ENCODE data around the gene AHRR.
"Not testable (repeated sequence)": the region's sequence is repeated elsewhere in the genome, so short reads cannot be mapped to it uniquely, and the experiment has no call there.

The AHRR gene

DNA sequence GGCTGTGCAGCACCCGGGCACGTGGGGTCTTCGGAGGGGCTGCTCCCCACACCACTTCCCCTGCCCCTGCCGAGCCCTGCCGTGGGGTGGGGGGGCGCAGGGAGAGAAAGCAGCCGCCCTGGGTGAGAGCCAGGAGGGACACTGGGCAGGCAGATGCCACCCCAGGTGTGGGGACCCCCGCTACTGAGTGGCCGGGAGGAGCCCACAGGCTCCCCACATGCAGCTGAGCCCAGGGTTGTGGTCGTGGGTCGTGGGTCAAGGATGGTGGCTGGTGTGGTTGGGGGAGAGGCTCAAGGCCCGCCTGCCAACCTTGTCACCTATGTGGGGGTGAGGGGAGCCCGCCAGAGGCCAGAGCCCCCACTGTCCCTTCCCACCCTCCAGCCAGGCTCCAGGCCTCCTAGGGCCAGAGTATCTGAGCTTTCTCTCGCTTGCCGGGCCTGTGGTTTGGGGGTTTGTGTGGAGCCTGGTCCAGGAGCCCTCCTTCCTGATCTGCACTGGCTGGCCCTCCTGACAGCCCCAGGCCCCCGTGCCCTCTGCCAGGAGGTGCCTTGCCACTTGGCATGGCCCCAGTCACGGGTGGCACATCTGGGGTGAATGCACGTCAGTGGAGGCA is 157.0 kb downstream of the AHRR start:
- no peak for DNase-seq

DNA sequence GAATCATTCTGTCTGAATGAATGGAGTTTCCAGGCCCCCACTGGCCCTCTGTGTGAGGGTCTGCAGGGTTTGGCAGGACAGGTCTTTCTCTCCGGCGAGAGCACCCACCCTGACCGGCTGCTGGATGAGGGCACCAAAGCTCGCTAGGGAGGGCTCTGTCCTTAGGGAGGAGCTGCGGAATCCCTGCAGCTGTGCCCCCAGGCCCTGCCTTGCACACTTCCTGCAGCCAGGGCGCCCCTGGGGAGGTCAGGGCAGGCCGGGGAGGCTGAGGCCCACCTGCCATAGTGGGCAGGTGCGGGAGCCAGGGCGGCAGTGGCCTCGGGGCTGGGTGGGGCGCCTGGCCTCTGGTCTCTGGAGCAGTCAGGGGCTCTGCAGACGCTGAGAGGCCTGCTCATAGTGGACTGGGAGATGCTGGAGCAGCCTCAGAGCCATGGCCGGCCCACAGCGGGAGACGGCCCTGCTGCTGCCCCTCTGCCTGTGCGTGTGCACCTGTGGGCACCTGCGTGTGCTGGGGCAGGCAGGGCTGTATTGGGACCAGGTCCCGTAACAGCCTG is 157.5 kb downstream of the AHRR start:
- no peak for DNase-seq

DNA sequence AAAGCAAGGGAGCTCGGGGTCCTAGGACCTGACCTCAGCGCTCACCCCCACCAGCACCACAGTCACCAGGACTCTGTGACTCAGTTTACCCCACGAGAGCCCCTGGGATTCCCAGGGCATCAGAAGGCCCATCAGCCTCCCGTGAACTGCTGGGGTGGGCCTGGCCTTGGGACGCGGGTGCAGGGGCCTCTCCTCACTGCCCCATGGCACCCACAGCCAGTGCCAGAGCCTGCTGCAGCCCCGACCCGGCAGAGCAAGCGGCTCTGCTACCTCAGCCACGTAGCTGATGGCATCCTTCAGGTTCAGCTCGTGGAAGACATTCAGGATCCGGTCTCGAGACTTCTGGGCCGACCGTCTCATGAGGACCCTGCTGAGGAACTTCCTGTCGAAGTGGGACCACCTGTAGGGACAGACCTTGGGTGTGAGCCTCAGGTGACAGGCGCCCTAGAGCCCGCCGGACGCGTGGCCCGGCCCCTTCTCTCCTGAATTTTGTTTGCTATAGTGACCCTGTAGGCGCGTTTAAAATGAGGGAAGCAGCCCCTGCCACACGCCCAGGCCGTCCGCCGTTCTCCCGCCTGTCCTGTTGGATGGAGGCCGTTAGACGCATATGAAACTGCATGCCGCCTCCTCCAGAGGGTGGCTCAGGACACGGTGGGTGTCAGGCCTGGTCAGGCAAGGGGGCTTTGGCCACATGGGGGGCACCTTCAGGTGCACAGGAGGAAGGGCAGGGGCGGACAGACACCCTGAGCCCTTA is 158.2 kb downstream of the AHRR start:
- no peak for DNase-seq

DNA sequence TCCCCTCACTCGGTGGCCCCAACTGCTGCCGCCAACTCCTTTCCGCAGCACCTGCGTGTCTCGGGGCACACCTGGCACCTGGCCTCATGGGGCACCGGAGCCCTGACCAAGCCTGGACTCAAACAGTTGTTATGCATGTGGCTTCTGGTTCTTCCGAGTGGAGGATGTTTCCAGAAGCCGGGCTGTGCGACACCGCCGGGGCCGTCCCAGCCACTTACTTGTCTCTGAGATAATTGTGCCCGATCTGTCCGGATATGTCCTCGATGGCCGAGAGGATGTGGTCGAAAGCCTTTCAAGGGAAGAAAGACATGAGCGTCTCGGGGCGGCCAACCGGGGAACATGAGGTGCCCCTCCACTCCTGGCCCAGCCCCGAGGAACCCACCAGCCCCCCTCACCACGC is 159.8 kb downstream of the AHRR start:
- no peak for DNase-seq

DNA sequence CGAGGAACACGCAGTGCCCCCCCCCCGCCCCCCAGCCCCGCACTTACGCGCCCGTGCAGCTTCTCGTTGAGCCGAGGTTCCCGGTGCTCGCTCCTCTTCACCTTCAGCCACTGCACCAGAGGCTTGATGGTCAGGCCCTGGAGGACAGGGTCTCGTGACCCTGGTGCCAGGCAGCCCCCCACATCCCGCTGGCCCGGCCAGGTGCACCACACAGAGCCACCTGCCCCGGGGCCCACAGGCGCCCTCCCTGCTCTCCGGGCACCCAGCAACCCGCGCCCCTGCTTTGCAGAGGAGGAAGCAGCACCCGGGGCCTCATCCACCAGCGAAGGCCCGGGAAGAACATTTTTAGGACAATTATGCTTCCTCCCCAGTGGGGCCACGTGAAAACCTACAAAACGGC is 160.5 kb downstream of the AHRR start:
- no peak for DNase-seq

DNA sequence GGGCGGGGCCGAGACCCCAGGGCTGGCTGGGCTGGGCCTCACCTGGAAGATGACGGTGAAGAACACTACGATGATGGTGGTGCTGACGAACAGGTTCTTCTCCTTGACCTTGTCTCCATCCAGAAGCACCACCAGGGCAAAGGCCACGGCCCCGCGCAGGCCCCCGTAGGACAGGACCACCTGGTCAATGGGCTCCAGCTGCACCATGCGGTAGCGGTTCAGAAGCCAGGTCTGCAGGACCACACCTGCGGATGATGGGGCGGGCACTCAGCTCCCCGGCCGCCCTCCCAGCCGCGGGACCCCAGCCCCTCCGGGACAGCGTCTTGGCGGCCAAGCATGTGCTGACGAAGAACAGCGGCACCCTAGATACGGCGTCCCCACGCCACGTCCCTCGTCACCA is 161.0 kb downstream of the AHRR start:
- no peak for DNase-seq

DNA sequence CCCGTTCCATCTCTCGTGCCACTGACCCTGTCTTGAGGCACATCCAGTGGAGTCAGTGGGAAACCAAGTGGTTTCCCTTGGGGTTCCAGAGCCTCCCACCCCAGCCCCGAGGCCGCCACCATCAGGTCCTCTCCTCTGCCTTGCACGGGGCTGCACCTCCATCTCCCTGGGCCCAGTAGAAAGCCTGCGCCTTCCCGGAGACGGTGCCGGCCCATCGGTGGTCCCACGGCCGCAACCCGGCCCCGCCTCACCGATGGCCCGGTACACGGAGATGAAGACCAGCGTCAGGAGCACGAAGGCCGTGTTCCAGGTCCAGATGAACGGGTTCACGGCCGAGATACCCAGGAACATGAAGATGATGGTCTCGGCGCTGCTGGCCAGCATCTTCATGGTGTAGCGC is 161.5 kb downstream of the AHRR start:
- DNase-seq = no peak

DNA sequence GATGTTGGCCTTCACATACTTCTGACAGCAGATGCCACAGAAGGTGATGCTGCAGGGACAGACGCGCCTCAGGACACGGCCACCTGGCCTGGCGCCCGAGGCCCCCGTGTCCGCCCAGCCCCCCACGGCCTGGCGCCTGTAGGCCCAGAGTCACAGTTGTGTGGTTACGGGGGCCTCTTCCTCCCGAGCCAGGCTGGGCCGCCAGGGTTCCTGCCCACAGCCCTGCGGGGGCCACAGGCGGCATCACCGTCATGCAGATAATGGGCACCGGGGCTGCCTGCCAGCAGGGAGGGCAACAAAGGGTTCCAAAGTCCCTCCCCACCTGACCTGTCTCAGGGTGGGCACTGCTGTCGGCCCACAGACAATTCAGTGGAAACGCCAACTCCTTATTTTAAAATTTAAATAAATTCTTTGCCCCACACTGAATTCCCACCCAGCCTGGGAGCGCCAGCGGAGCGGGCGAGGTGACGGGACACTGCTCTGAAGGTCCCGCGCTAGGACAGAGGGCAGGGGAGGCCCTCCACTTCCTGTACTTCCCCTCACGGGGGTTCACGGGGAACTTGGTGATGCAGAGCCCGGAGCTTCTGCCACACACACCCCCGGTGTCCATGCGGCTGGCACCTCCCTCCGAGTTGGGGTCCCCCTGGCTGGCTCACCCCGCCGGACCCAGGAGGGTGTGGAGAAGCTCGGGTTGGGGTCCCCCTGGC is 162.1 kb downstream of the AHRR start:
- DNase-seq = no peak

DNA sequence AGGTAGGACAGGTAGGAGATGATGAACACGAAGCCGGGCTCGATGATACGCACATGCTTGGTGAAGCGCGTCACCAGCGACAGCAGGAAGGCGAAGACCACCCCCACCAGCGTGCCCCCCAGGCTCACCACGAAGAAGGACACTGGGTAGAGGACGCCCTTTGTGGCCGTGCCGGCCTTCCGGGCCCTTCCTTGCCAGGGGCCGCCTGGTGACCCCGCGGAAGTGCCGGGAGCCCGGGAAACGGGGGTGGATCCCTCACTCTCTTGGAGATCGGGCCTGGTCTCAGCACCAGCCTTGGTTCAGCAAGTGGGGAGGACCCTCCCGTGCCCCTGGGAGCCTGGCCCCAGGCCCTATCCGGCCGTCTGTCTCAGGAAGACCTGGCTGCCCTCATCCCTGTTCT is 163.0 kb downstream of the AHRR start:
- no peak for DNase-seq

DNA sequence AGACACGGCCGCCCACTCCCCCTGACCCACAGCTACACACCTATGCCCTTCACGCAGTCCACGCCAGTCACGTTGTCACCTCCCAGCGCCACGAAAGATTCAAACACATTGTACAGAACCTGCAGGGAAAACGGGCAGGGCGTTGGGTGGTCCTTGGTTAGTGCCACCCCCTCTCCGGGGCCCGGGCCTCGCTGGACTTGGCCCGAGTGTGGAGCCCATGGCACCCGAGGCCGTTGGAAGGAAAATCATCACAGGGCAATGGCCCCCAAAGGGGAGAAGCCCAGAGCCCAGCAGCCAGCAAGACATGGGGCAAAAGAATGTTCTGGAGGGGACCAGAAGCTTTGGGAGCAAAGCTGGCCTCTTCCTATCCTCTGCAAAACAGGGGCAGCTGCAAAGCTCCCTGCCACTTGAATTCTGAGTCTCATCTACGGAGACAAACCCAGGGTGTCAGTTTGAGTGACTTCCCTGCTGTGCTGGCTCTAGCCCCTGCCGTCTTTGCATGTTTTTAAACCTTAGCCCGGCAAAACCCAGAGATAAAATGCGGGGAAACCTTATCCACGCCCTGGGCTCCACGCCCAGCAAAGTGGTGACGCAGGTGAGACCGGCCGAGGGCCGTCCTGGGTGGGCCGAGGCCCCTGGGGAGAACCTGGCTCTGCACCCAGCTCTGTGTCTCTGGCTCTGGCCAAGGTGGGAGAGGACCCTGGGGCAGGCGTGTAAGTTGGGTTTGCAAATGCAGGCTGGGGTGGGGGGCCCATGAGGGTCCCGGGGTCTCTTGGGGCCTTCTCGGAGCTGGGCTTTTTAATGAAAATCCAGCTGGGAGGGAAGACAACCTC is 163.8 kb downstream of the AHRR start:
- DNase-seq = no peak

DNA sequence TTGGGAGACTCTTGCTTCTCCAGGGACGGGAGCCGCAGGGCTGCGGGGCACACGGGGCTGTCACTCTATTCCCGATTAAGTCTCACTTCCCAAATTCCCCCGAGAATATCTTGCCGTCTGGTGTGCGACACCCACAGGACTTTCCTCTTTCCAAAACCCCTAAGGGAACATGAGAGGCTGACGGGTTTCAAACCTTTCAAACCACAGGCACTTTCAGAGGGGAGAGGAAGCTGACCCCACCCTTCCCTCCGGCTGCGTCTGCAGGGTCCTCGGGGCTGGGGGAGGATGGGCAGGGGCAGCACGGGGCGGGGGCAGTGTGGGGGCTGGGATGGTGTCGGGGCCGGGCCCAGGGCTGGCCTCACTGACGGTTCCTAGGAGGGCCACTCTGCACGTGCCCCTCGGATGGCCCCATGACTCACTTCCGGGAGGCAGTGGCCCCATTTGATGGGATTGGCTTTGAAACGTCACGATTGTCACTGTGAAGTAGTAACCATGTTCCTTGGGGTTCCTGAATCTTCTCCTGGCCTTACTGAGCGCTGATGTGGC is 164.5 kb downstream of the AHRR start:
- no peak for DNase-seq

DNA sequence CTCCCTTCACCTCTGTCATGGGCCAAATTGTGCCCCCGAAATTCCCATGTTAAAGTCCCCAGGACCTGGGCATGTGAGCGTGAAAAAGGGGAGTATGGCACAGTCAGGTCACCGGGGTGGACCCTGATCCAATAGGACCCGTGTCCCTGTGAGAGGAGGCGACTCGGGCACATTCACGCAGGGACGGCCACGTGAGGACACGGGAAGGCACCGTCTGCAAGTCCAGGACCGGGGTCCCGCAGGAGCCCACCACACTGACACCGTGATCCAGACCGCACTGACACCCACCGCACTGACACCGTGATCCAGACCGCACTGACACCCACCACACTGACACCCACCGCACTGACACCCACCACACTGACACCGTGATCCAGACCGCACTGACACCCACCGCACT is 165.1 kb downstream of the AHRR start:
- not testable (repeated sequence) for DNase-seq
